Left ventricle myocardium superior (tissue), 1 donor: ENCODE data around the gene CACNA1G. TPM values are rescaled to one million over a fixed set of nuclear protein-coding genes. Genes with fewer than 3 reads are reported as not detected.

Experiments
- ATAC-seq: fragments of 200-7000 bp; cut with Tn5 transposase; one replicate; pipeline ENCODE4 v1.9.1; 2020; ENCODE audit warnings: mild to moderate bottlenecking, moderate library complexity
- DNase-seq: peaks from one replicate; pipeline ENCODE4 v3.0.0-alpha.2; 2020
- intact Hi-C: fragments of 100-400 bp; cut with micrococcal nuclease; formaldehyde crosslinking; loops from one replicate; pipeline ENCODE4 v1.11.0; 2022
- total RNA-seq: library from RNA; stranded (reverse); fragmentation: NEBNext Ultra II Directional; extraction: Animal tissue kit (Norgen Biotek cat#: 25700); gene quantifications from one replicate; pipeline ENCODE4 v1.2.1, GENCODE V29; 2021
- donor health status: DM: no; HTN: yes; CAD: no; lungs with severe emphysema.

The CACNA1G gene
- total RNA-seq, 1 donor from 2014 or later, result 0.25 TPM

DNA sequence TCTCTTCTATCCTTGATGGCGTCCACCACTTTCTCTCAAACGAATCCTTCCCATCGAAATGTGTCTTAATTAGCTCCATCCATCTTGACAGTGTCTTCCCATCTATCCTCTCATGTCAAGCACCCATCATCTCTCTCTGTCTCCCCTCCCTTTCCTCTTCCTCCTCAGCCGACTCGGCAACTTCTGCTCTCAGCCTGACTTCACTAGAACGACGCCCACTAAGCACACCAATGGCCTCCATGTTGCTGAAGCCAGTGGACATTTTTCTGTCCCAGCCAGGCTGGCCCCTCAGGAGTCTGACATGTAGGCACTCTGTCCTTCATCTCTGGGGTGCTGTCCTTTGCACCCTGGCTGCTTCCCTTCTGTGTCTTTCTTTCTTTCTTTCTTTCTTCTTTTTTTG is 16.0 kb upstream of the CACNA1G start:
- no peak for DNase-seq
- no peak for ATAC-seq
- intact Hi-C loops, result loop anchor here (5.0 kb wide), 1 partner anchor 62 kb away; no protein-coding TSS in a partner anchor

DNA sequence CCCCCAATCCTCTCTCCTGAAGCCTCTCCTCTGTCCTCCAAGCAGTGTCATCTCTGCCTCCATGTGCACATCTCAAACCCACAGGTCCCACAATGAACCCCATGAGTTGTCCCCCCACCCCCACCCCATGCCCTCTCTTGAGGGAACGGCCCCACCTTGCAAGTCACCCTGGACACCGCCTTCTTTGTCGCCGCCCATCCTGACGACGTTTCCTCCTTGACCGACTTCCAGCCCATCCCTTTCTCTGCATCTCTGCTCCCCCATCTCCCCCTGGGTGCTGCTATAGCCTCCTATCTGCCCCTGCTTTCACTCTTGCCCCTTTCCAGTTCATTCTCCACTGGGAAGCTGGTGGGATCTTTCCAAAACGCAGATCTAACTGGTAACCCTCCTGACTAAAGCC is 15.2 kb upstream of the CACNA1G start:
- ATAC-seq, result no peak
- no peak for DNase-seq
- intact Hi-C loops, result loop anchor here (5.0 kb wide), 1 partner anchor 82 kb away; no protein-coding TSS in a partner anchor

- ATAC-seq, result no peak
- intact Hi-C loops, result loop anchor here (5.0 kb wide), 1 partner anchor 81 kb away; no protein-coding TSS in a partner anchor
- no peak for DNase-seq
These were observed 13.8 kb upstream of the CACNA1G start for GRCh38 chr17:50546701-50547034.

- intact Hi-C loops, result loop anchor here (5.0 kb wide), 1 partner anchor 80 kb away; no protein-coding TSS in a partner anchor
- ATAC-seq (peak; percentile 84), DNase-seq (peak; percentile 97)
These were observed 13.3 kb upstream of the CACNA1G start, which contains the start of gene SPATA20 for GRCh38 chr17:50547035-50547735. SPATA20 (plus strand) TSS chr17:50547174; CDS start chr17:50547209, 35 bp downstream.

- intact Hi-C loops, result loop anchor here (5.0 kb wide), 1 partner anchor 80 kb away; no protein-coding TSS in a partner anchor
- no peak for DNase-seq
- ATAC-seq, result no peak
These were observed 12.8 kb upstream of the CACNA1G start for GRCh38 chr17:50547736-50548083.

GRCh38 chr17:50548831-50549230 is 11.7 kb upstream of the CACNA1G start:
- ATAC-seq (no peak), DNase-seq (no peak)
- intact Hi-C loops, result loop anchor here (5.0 kb wide), 1 partner anchor 78 kb away; no protein-coding TSS in a partner anchor

DNA sequence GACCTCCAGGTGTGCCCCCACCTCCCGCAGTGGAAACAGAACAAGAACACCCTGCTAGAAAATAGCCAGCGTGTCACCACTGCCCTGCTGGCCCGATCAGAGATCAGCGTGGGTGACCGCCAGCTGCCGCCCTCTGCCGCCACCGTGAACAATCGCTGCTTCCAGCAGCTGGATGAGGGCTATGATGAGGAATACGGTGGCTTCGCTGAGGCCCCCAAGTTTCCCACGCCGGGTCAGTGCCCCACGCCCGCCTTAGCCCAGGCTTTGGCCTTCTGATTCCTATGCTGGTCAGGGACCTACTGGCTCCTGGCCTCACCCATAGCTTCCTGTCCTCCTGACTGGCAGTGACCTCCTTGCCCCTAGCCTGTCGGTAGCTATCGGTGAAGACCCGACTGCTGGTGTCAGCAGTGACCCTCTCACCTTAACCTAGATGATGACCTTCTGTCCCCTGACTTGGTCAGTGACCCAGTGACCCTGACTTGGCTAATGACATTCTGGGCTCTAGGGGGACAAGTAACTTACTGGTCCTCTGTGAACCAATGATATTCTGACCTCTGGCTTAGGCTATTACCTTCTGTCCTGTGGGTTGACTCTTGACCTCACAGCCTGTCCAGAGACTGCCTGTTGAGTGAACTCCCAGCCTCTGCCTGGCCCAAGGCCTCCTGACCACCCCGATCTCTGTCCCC is 11.1 kb upstream of the CACNA1G start:
- intact Hi-C loops, result loop anchor here (5.0 kb wide), 1 partner anchor 78 kb away; no protein-coding TSS in a partner anchor
- ATAC-seq, result no peak

DNA sequence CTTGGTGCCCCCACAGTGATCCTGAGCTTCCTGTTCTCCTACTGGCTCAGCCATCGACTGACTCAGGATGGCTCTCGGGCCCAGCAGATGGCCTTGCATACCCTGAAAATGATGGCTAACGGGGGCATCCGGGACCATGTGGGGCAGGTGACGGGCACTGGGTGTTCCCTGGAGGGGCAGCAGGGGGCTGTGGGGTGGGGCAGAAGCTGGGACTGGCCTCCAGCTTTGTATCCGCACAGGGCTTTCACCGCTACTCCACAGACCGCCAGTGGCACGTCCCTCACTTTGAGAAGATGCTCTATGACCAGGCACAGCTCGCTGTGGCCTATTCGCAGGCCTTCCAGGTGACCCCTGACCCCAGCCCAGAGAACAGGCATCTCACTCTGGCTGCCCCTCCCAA is 10.5 kb upstream of the CACNA1G start:
- ATAC-seq, result no peak
- DNase-seq, result no peak
- intact Hi-C loops, result loop anchor here (5.0 to 10.0 kb wide), 2 partner anchors 77 to 145 kb away; no protein-coding TSS in a partner anchor

More for the DNA sequence above, 11.1 kb upstream of the CACNA1G start:
- no peak for DNase-seq

DNA sequence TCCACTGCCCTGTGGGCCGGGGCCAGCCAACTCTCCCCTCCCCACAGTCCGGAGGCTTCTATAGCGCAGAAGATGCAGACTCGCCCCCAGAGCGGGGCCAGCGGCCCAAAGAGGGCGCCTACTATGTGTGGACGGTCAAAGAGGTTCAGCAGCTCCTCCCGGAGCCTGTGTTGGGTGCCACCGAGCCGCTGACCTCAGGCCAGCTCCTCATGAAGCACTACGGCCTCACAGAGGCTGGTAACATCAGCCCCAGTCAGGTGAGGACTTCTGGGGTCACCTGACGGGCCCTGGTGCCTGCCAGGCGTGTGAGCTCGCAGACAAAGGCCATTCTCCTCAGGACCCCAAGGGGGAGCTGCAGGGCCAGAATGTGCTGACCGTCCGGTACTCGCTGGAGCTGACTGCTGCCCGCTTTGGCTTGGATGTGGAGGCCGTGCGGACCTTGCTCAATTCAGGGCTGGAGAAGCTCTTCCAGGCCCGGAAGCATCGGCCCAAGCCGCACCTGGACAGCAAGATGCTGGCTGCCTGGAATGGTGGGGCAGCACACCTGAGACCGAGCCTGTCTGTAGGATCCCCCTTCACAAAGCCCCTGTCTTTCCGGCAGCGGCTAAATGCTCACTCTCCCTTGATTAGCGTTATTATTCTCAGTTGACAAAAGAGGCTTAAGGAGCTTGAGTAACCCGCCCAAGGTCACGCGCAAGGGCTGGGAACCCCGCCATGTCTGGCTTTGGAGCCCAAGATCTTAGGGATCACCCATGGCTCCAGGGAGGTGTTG is 9.7 kb upstream of the CACNA1G start:
- intact Hi-C loops, result loop anchor here (10.0 kb wide), 1 partner anchor 144 kb away; no protein-coding TSS in a partner anchor
- DNase-seq (peak; percentile 86), ATAC-seq (peak; percentile 77)

GRCh38 chr17:50551433-50551815 is 9.1 kb upstream of the CACNA1G start:
- DNase-seq (no peak), ATAC-seq (no peak)
- intact Hi-C loops, result loop anchor here (10.0 kb wide), 1 partner anchor 143 kb away; no protein-coding TSS in a partner anchor

DNA sequence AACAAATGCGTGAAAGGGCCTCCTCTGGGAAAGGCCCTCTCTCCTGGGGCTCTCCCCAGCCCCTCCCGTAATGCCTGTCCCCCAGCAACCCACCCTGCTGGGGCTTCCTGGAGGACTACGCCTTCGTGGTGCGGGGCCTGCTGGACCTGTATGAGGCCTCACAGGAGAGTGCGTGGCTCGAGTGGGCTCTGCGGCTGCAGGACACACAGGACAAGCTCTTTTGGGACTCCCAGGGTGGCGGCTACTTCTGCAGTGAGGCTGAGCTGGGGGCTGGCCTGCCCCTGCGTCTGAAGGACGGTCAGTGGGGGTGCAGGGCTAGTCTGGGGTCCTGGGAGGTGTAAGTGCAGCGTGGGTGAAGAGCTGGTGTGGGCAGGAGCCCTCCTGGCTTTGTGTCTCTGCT is 8.6 kb upstream of the CACNA1G start:
- intact Hi-C loops, result loop anchor here (10.0 kb wide), 1 partner anchor 143 kb away; no protein-coding TSS in a partner anchor
- ATAC-seq (no peak), DNase-seq (no peak)

DNA sequence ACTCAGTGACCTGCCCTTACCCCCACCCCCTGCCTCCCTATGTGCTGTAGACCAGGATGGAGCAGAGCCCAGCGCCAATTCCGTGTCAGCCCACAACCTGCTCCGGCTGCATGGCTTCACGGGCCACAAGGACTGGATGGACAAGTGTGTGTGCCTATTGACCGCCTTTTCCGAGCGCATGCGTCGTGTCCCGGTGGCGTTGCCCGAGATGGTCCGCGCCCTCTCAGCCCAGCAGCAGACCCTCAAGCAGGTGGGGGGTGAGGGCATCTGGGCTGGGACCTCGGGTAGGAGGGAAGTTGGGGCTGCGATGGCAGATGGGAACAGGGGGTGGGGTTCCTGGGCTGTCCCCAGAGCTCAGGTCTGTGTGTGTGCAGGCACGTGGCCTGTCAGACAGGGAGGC is 6.3 kb upstream of the CACNA1G start:
- intact Hi-C loops, result loop anchor here (10.0 kb wide), 1 partner anchor 141 kb away; no protein-coding TSS in a partner anchor

GRCh38 chr17:50556803-50557202 is 3.7 kb upstream of the CACNA1G start:
- intact Hi-C loops, result loop anchor here (10.0 kb wide), 1 partner anchor 138 kb away; no protein-coding TSS in a partner anchor
- peak; percentile 44 for ATAC-seq

More for the DNA sequence above, 6.3 kb upstream of the CACNA1G start:
- no peak for DNase-seq
- ATAC-seq, result no peak

GRCh38 chr17:50557630-50558029 is 2.9 kb upstream of the CACNA1G start:
- intact Hi-C loops, result loop anchor here (10.0 kb wide), 1 partner anchor 137 kb away; no protein-coding TSS in a partner anchor
- ATAC-seq, result no peak

More at GRCh38 chr17:50556803-50557202, 3.7 kb upstream of the CACNA1G start:
- DNase-seq, result peak; percentile 78

GRCh38 chr17:50558091-50558490 is 2.4 kb upstream of the CACNA1G start:
- intact Hi-C loops, result loop anchor here (10.0 kb wide), 1 partner anchor 137 kb away; no protein-coding TSS in a partner anchor
- DNase-seq (no peak), ATAC-seq (no peak)

More at GRCh38 chr17:50557630-50558029, 2.9 kb upstream of the CACNA1G start:
- DNase-seq, result no peak

DNA sequence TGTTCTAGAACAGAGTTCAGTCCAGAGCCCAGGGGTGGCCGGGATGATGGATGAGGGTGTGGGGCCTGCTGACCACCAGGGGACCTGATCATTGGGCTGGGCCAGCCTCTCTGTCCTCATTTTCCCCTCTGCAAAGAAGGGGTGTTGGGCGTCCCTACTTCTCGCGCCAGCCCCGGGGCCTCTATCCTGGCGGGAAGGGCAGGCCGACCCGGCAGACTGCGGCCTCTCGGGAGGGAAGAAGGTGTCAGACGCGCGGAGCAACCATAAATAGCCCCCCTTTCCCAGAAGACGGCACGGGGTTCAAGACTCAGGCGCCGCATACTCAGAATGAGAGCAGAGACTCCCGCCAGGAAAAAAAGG is 2.0 kb upstream of the CACNA1G start:
- DNase-seq, result no peak
- intact Hi-C loops, result loop anchor here (10.0 kb wide), 1 partner anchor 136 kb away; no protein-coding TSS in a partner anchor
- ATAC-seq, result no peak

GRCh38 chr17:50558941-50559614 is 1.4 kb upstream of the CACNA1G start:
- intact Hi-C loops, result loop anchor here (10.0 kb wide), 1 partner anchor 136 kb away; no protein-coding TSS in a partner anchor
- ATAC-seq (no peak), DNase-seq (no peak)

DNA sequence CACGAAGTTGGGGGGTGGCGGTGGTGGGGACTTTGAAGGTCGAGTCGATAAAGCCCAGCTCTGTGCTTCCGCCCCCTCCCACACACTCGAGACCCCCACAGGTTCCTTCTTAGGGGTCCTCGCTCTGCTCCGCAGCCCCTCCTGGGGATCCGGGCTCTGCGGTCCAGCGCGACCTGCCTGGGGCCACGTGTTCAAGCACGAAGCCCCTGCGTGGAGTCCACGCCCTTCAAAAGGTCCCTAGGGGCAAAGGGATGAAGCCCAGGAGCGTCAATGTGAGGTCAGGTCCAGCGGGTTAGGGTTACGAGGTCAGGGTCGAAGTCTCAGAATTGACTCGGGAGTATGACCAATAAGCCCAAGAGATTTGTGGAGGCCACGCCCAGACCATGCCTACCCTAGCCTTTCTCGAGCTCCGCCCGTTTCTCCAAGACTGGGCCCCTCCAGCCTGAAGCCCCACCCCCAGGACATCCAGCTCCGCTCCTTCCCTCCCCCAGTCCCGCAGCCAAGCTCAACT is 786 bp upstream of the CACNA1G start:
- intact Hi-C loops, result loop anchor here (10.0 kb wide), 1 partner anchor 135 kb away; no protein-coding TSS in a partner anchor
- DNase-seq (no peak), ATAC-seq (peak; percentile 49)
